Measurements from ENCODE around the gene LIN7A.

DNA sequence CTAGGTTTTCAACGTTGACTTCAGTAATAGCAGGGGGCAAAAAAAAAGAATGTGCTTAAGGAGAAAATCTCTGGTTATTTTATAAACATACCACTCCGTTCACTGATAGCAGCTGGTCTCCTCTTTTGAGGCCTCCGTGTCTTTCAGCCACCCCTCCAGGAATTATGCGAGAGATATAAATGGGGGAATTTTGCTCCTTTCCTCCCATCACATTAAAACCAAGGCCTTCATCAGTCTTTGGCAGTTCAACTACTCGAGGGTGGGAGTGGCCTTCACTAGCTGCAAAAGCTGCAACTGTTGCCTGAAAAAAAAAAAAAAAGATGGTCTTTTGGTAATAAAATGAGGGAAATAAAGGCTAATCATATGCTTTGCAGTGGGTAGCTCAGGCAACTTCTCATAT, 92.1 kb downstream of the LIN7A start:
- TF ChIP-seq, protein P1, sequence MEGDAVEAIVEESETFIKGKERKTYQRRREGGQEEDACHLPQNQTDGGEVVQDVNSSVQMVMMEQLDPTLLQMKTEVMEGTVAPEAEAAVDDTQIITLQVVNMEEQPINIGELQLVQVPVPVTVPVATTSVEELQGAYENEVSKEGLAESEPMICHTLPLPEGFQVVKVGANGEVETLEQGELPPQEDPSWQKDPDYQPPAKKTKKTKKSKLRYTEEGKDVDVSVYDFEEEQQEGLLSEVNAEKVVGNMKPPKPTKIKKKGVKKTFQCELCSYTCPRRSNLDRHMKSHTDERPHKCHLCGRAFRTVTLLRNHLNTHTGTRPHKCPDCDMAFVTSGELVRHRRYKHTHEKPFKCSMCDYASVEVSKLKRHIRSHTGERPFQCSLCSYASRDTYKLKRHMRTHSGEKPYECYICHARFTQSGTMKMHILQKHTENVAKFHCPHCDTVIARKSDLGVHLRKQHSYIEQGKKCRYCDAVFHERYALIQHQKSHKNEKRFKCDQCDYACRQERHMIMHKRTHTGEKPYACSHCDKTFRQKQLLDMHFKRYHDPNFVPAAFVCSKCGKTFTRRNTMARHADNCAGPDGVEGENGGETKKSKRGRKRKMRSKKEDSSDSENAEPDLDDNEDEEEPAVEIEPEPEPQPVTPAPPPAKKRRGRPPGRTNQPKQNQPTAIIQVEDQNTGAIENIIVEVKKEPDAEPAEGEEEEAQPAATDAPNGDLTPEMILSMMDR (IDR thresholded peaks at IDR 0.05): no peak
- TF ChIP-seq POLR2A (IDR thresholded peaks at IDR 0.05; ENCODE audit: low read depth): no peak
- no peak for TF ChIP-seq POLR2AphosphoS5 (IDR thresholded peaks at IDR 0.05)
- no peak for TF ChIP-seq EP300 (IDR thresholded peaks at IDR 0.05)

Data from esophagus muscularis mucosa (tissue), 4 donors.